Fibroblast of skin of right quadriceps (primary cell): ENCODE measurements around the gene PTPRC.

Experiments
- DNase-seq: peaks from one replicate; pipeline ENCODE4 v3.0.0-alpha.2; 2013

Gene PTPRC

GRCh38 chr1:198765416-198765815 lies 126.6 kb downstream of the PTPRC start:
- DNase-seq: no peak

GRCh38 chr1:198771563-198772153 lies 132.8 kb downstream of the PTPRC start:
- DNase-seq: peak; percentile 48

GRCh38 chr1:198772626-198773025 lies 133.8 kb downstream of the PTPRC start:
- DNase-seq: no peak

- no peak for DNase-seq
Measured at GRCh38 chr1:198773030-198773429, 134.2 kb downstream of the PTPRC start.

- no peak for DNase-seq
Measured at GRCh38 chr1:198773523-198773922, 134.7 kb downstream of the PTPRC start.

GRCh38 chr1:198774421-198774820 lies 135.6 kb downstream of the PTPRC start:
- no peak for DNase-seq

DNA sequence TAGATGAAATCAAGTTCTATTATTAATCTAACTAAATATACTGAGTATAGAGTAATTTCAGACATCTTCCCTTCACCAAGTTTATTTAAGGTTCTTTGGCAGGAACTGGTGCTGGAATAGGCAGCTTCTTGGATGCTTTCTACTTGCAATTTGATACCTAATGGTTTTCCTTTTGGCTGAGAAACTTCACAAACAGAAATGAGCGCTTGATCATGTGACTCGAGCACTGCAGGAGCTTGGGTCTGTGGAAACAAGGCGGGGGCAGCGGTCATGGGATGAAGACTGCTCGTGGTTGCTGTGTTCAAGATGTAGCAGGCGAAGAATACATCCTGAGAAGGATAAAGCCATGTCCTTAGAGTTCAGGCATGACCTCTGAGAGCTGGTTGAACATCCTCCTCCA lies 136.8 kb downstream of the PTPRC start:
- DNase-seq: peak; percentile 14

- peak; percentile 96 for DNase-seq
Measured at GRCh38 chr1:198776602-198777029, 137.8 kb downstream of the PTPRC start.

- DNase-seq: no peak
Measured at GRCh38 chr1:198778049-198778448, 139.2 kb downstream of the PTPRC start.

DNA sequence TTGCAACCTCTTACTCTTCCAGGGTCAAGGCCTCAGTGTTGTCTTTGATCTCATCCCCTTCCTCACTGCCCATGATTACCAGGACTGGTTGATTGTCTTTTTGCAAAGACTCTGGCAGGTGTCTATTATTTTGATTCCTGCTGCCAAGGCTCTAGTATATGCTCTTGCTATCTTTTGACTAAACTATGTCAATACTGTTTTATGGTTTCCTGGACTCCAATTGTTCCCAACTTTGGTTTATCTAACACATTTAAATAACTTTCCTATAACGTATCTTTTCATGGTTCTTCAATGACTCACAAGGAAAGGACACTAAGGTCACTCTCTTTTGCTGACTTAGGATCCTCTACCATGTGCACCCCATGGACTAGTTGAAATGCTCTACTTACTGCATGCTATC lies 141.5 kb downstream of the PTPRC start:
- no peak for DNase-seq

DNA sequence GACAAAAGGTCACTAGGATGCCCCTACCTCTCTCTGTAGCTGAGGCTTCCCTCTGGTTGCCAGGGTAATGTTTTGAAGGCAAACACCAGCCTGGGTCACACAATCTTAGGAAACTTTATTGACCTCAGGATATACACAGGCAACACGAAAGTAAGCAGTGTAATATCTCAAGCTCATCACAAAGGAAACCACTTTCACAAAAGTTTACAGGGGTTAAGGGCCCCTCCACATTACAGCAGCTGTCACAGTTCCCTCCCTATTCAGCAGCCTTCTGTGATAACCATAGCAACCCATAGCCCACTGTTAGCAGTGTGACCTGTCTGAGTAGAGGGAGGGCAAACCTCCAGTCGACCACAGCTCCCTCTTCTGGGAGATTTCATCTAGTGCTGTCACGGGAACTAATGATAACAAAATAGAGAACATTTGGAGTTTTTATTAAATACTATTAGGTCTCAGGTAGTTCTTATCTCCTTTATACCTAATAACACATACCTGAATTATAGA lies 149.8 kb downstream of the PTPRC start:
- DNase-seq: no peak

DNA sequence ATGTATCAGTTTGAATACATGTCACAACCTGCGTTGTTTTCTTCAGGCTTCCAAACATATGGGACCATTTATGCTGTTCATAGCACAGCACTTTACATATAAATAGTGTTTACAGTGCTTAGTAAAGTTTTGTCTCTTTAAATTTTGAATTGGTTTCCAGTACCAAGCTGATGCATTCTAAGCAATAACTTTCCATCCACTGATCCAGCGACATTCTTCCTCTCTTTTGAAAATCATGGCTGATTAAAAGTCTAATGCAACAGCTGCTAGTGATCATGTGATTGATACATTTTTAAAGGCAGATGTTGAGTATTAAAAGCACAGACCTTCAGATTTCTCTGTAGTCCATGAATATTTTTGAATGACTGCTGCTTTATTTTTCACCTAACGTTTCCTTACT lies 154.9 kb downstream of the PTPRC start:
- DNase-seq: no peak

DNA sequence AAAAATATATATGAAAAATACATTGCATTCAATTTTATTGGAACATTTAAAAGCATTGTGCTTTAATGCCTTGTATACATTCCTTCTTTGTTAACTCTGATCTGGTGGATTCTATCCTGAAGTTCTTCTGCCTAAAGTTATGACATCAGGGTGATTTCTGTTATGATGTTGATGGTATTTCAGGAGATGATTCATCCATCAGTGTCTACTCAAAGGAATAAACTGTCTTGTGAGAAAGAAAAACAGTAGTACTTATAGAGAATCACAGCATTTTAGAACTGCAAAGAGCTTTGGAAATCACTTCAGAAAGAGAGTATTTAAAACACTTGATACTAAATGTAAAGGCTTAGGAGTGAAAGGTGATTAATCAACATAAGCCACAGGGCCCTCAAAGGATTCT lies 155.7 kb downstream of the PTPRC start:
- DNase-seq: peak; percentile 65

- DNase-seq: no peak
Measured at GRCh38 chr1:198797656-198798055, 158.8 kb downstream of the PTPRC start.

DNA sequence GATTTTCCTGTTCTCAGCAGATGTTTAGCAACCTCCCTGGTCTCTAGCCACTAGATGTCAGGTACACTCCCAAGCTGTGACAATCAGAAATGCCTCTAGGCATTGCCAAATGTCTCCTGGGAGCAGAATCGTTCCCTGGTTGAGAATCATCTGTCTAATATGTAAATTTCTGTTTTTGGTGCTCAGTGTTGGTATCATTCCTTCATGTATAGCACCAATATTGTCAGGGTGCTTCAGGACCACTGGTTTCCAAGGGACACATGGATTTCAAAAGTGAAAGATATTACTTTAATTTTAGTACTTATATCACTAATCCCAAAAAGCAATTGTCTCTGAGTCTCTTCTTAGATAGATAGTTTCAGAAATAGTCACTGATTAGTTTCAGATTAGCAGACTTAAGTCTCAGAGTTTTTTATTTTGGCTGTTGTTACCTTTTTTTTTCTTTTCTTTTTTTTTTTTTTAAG lies 160.1 kb downstream of the PTPRC start:
- no peak for DNase-seq

GRCh38 chr1:198805498-198806151 lies 166.8 kb downstream of the PTPRC start:
- DNase-seq: no peak

GRCh38 chr1:198806861-198807260 lies 168.0 kb downstream of the PTPRC start:
- DNase-seq: no peak
